ENCODE results near the gene CLDND1.

GRCh38 chr3:98532709-98533571, 10.2 kb upstream of the CLDND1 start:
- TF ChIP-seq CTCF (IDR thresholded peaks at IDR 0.05): no peak
- TF ChIP-seq EZH2 (IDR thresholded peaks at IDR 0.05; ENCODE audit: borderline replicate concordance, insufficient read depth, low read depth, low read length, poor library complexity, severe bottlenecking): no peak

Measured in B cell (primary cell).